Suprapubic skin (tissue), 4 donors: ENCODE results near the gene QRFPR. TPM values are rescaled to one million over a fixed set of nuclear protein-coding genes. Genes with fewer than 3 reads are reported as not detected.
"Not testable (repeated sequence)": the region's sequence is repeated elsewhere in the genome, so short reads cannot be mapped to it uniquely, and the experiment has no call there.

ENCODE experiments used
- DNase-seq, 2 donors: peaks; one replicate each; pipeline ENCODE4 v3.0.0-alpha.2; 2019; ENCODE audit warnings: low spot score in 2 of 2
- H3K27ac ChIP-seq: fragments of 200-600 bp; sonication (generic); one replicate; pipeline ENCODE4 v1.5.1; 2019
- H3K27me3 ChIP-seq: fragments of 200-600 bp; sonication (generic); one replicate; pipeline ENCODE4 v1.5.1; 2019
- H3K36me3 ChIP-seq: fragments of 200-600 bp; sonication (generic); one replicate; pipeline ENCODE4 v1.5.1; 2019
- H3K4me1 ChIP-seq: fragments of 200-600 bp; sonication (generic); one replicate; pipeline ENCODE4 v1.5.1; 2019
- H3K4me3 ChIP-seq: fragments of 200-600 bp; sonication (generic); one replicate; pipeline ENCODE4 v1.5.1; 2019; ENCODE audit warnings: mild to moderate bottlenecking
- H3K9me3 ChIP-seq: fragments of 200-600 bp; sonication (generic); one replicate; pipeline ENCODE4 v1.5.1; 2019
- CTCF ChIP-seq, 2 donors: fragments of 200-600 bp in 1 of 2; fragments of 450-650 bp in 1 of 2; sonication (generic) in 1 of 2; IDR thresholded peaks; one replicate each; pipeline ENCODE4 v1.5.1; 2016 to 2019; ENCODE audit warnings: antibody characterized with exemption in 2 of 2, mild to moderate bottlenecking in 1 of 2, moderate library complexity in 1 of 2
- EP300 ChIP-seq: sonication (generic); formaldehyde crosslinking; IDR thresholded peaks from one replicate; pipeline ENCODE4 v1.6.1; 2017; ENCODE audit warnings: antibody characterized with exemption
- POLR2A ChIP-seq, 2 donors: fragments of 450-650 bp; IDR thresholded peaks; one replicate each; pipeline ENCODE4 v1.6.1; 2017; ENCODE audit warnings: antibody characterized with exemption in 2 of 2, mild to moderate bottlenecking in 2 of 2, moderate library complexity in 2 of 2
- POLR2AphosphoS5 ChIP-seq, 3 donors: sonication (generic); formaldehyde crosslinking; IDR thresholded peaks; one replicate each; pipeline ENCODE4 v1.6.1; 2017; ENCODE audit warnings: antibody characterized with exemption in 3 of 3
- WGBS: methylation state at CpG from one replicate; pipeline ENCODE4 v1.1.5; 2018; 5-methylcytosine and 5-hydroxymethylcytosine counted together
- total RNA-seq, 4 donors: library from RNA; depleted of rRNA; stranded (reverse); fragments of >200 nt; gene quantifications; one replicate each; pipeline ENCODE4 v1.1.0, GENCODE V29; 2016

Gene QRFPR
- total RNA-seq, 4 donors from 2014 or later: not detected

GRCh38 chr4:121324331-121324730 is 56.5 kb downstream of the QRFPR start:
- WGBS: 93% methylated on average over 3 of the region's 3 CpGs
- no peak overlapping the region for H3K27ac ChIP-seq
- no peaks in the 10 kb centered on the region for H3K27me3 ChIP-seq
- no peaks in the 10 kb centered on the region for H3K9me3 ChIP-seq
- DNase-seq: no peak
- no peaks in the 10 kb centered on the region for H3K36me3 ChIP-seq
- no peaks in the 10 kb centered on the region for H3K4me1 ChIP-seq
- no peak overlapping the region for H3K4me3 ChIP-seq
- TF ChIP-seq EP300: no peak
- no peak for TF ChIP-seq POLR2A (IDR thresholded peaks at IDR 0.05)
- no peak for TF ChIP-seq POLR2AphosphoS5 (IDR thresholded peaks at IDR 0.05)
- no peak for TF ChIP-seq CTCF (IDR thresholded peaks at IDR 0.05)

GRCh38 chr4:121321466-121321865 is 59.4 kb downstream of the QRFPR start:
- no peak for TF ChIP-seq POLR2AphosphoS5 (IDR thresholded peaks at IDR 0.05)
- no peak for TF ChIP-seq POLR2A (IDR thresholded peaks at IDR 0.05)
- TF ChIP-seq CTCF (IDR thresholded peaks at IDR 0.05): no peak
- TF ChIP-seq EP300: no peak
- H3K9me3 ChIP-seq: no peaks in the 10 kb centered on the region
- H3K27ac ChIP-seq: no peak overlapping the region
- H3K27me3 ChIP-seq: no peaks in the 10 kb centered on the region
- DNase-seq: no peak
- no peaks in the 10 kb centered on the region for H3K4me1 ChIP-seq
- H3K4me3 ChIP-seq: no peak overlapping the region
- no peaks in the 10 kb centered on the region for H3K36me3 ChIP-seq
- WGBS: 43% methylated on average over 3 of the region's 3 CpGs

GRCh38 chr4:121316091-121316490 is 64.7 kb downstream of the QRFPR start:
- Histone ChIP-seq H3K36me3 (no peaks in the 10 kb centered on the region), H3K27me3 (no peaks in the 10 kb centered on the region), H3K27ac (no peak overlapping the region), H3K4me3 (no peak overlapping the region), H3K4me1 (no peaks in the 10 kb centered on the region), H3K9me3 (no peaks in the 10 kb centered on the region)
- TF ChIP-seq CTCF (IDR thresholded peaks at IDR 0.05) (no peak), POLR2AphosphoS5 (IDR thresholded peaks at IDR 0.05) (no peak), EP300 (no peak), POLR2A (IDR thresholded peaks at IDR 0.05) (no peak)
- whole genome bisulfite sequencing: 95% methylated on average over 2 of the region's 2 CpGs
- DNase-seq: no peak

GRCh38 chr4:121313430-121313829 is 67.4 kb downstream of the QRFPR start:
- 91% methylated on average over 2 of the region's 2 CpGs for WGBS

GRCh38 chr4:121308828-121309227 is 72.0 kb downstream of the QRFPR start:
- Histone ChIP-seq H3K27me3 (no peaks in the 10 kb centered on the region), H3K4me1 (no peaks in the 10 kb centered on the region), H3K4me3 (no peak overlapping the region), H3K27ac (no peak overlapping the region), H3K36me3 (no peaks in the 10 kb centered on the region), H3K9me3 (no peaks in the 10 kb centered on the region)
- no peak for TF ChIP-seq POLR2AphosphoS5 (IDR thresholded peaks at IDR 0.05)
- TF ChIP-seq CTCF (IDR thresholded peaks at IDR 0.05): no peak
- no peak for TF ChIP-seq POLR2A (IDR thresholded peaks at IDR 0.05)
- TF ChIP-seq EP300: no peak
- 71% methylated on average over 2 of the region's 7 CpGs for WGBS
- DNase-seq: no peak

More at GRCh38 chr4:121313430-121313829, 67.4 kb downstream of the QRFPR start:
- H3K4me3 ChIP-seq, H3K9me3 ChIP-seq, H3K27me3 ChIP-seq, H3K36me3 ChIP-seq, DNase-seq, H3K27ac ChIP-seq, H3K4me1 ChIP-seq: not testable (repeated sequence)

GRCh38 chr4:121308328-121308663 is 72.5 kb downstream of the QRFPR start:
- H3K27ac ChIP-seq: no peak overlapping the region
- no peak for TF ChIP-seq POLR2AphosphoS5 (IDR thresholded peaks at IDR 0.05)
- TF ChIP-seq CTCF (IDR thresholded peaks at IDR 0.05): no peak
- TF ChIP-seq EP300: no peak
- TF ChIP-seq POLR2A (IDR thresholded peaks at IDR 0.05): no peak

More at GRCh38 chr4:121308328-121308663, 72.5 kb downstream of the QRFPR start:
- DNase-seq: no peak
- WGBS: 14% methylated on average over 1 of the region's 1 CpG
- no peaks in the 10 kb centered on the region for H3K27me3 ChIP-seq
- H3K9me3 ChIP-seq: no peaks in the 10 kb centered on the region
- no peaks in the 10 kb centered on the region for H3K4me1 ChIP-seq
- no peak overlapping the region for H3K4me3 ChIP-seq
- H3K36me3 ChIP-seq: no peaks in the 10 kb centered on the region
